ENCODE results near the gene FOSL1. TPM values are rescaled to one million over a fixed set of nuclear protein-coding genes. Genes with fewer than 3 reads are reported as not detected.

The FOSL1 gene
- total and polyA plus RNA-seq, 4 donors, result 0.17 to 0.20 TPM; not detected in 2

- no peaks in the 10 kb centered on the region for H3K27me3 ChIP-seq (ENCODE audit: control insufficient read depth in 4 of 4, insufficient read depth in 4 of 4, low read length in 3 of 4)
- no peaks in the 10 kb centered on the region for H3K9me3 ChIP-seq (ENCODE audit: control insufficient read depth in 4 of 4, low read length in 3 of 4)
- peaks cover 0 to 2% (median 0%) of the 10 kb centered on the region in 4 donors for H3K4me1 ChIP-seq (ENCODE audit: control insufficient read depth in 4 of 4, insufficient read depth in 4 of 4, low read length in 3 of 4)
- no peak overlapping the region for H3K9ac ChIP-seq (ENCODE audit: low read depth in 1 of 2, low read length in 2 of 2)
- 83% methylated on average over 7 of the region's 7 CpGs for WGBS
- no peak for TF ChIP-seq HNF4G (IDR thresholded peaks at IDR 0.05)
- H3K4me3 ChIP-seq (ENCODE audit: low read depth in 1 of 3, low read length in 3 of 3), result no peak overlapping the region
- DNase-seq (ENCODE audit: low spot score), result no peak
- H3K36me3 ChIP-seq (ENCODE audit: control insufficient read depth in 4 of 4, insufficient read depth in 3 of 4, low read depth in 1 of 4, low read length in 3 of 4), result no peaks in the 10 kb centered on the region
- no peak overlapping the region for H3K27ac ChIP-seq (ENCODE audit: low read depth in 1 of 2, low read length in 2 of 2)
These were observed 42.3 kb upstream of the FOSL1 start for GRCh38 chr11:65942531-65942930.

GRCh38 chr11:65941720-65942310, 41.6 kb upstream of the FOSL1 start:
- 76% methylated on average over 9 of the region's 9 CpGs for WGBS
- DNase-seq (ENCODE audit: low spot score), result no peak
- Histone ChIP-seq H3K4me1 (ENCODE audit: control insufficient read depth in 4 of 4, insufficient read depth in 4 of 4, low read length in 3 of 4) (peaks cover 0 to 2% (median 0%) of the 10 kb centered on the region in 4 donors), H3K9me3 (ENCODE audit: control insufficient read depth in 4 of 4, low read length in 3 of 4) (no peaks in the 10 kb centered on the region), H3K27me3 (ENCODE audit: control insufficient read depth in 4 of 4, insufficient read depth in 4 of 4, low read length in 3 of 4) (no peaks in the 10 kb centered on the region), H3K4me3 (ENCODE audit: low read depth in 1 of 3, low read length in 3 of 3) (no peak overlapping the region), H3K9ac (ENCODE audit: low read depth in 1 of 2, low read length in 2 of 2) (no peak overlapping the region), H3K36me3 (ENCODE audit: control insufficient read depth in 4 of 4, insufficient read depth in 3 of 4, low read depth in 1 of 4, low read length in 3 of 4) (no peaks in the 10 kb centered on the region), H3K27ac (ENCODE audit: low read depth in 1 of 2, low read length in 2 of 2) (no peak overlapping the region)
- no peak for TF ChIP-seq HNF4A (conservative IDR thresholded peaks at IDR 0.05)
- no peak for TF ChIP-seq RXRA (IDR thresholded peaks at IDR 0.05)
- TF ChIP-seq EGR1 (IDR thresholded peaks at IDR 0.05; ENCODE audit: low read depth in 2 of 2), result no peak
- TF ChIP-seq HNF4G (IDR thresholded peaks at IDR 0.05), result no peak
- no peak for TF ChIP-seq GABPA (IDR thresholded peaks at IDR 0.05 in 1 of 2, conservative IDR thresholded peaks at IDR 0.05 in 1 of 2)
- no peak for TF ChIP-seq FOXA1 (IDR thresholded peaks at IDR 0.05)
- TF ChIP-seq RAD21 (IDR thresholded peaks at IDR 0.05), result no peak
- TF ChIP-seq JUND (IDR thresholded peaks at IDR 0.05), result no peak
- no peak for TF ChIP-seq NR2F2 (IDR thresholded peaks at IDR 0.05)

GRCh38 chr11:65937766-65938165, 37.6 kb upstream of the FOSL1 start:
- no peak for DNase-seq (ENCODE audit: low spot score)
- TF ChIP-seq YY1 (IDR thresholded peaks at IDR 0.05) (no peak), MAX (IDR thresholded peaks at IDR 0.05) (no peak)
- H3K36me3 ChIP-seq (ENCODE audit: control insufficient read depth in 4 of 4, insufficient read depth in 3 of 4, low read depth in 1 of 4, low read length in 3 of 4), result no peaks in the 10 kb centered on the region
- WGBS, result 53% methylated on average over 4 of the region's 4 CpGs
- H3K9ac ChIP-seq (ENCODE audit: low read depth in 1 of 2, low read length in 2 of 2), result no peak overlapping the region
- H3K4me1 ChIP-seq (ENCODE audit: control insufficient read depth in 4 of 4, insufficient read depth in 4 of 4, low read length in 3 of 4), result peaks cover 0 to 2% (median 0%) of the 10 kb centered on the region in 4 donors
- H3K27ac ChIP-seq (ENCODE audit: low read depth in 1 of 2, low read length in 2 of 2), result no peak overlapping the region
- no peaks in the 10 kb centered on the region for H3K9me3 ChIP-seq (ENCODE audit: control insufficient read depth in 4 of 4, low read length in 3 of 4)
- no peak overlapping the region for H3K4me3 ChIP-seq (ENCODE audit: low read depth in 1 of 3, low read length in 3 of 3)
- no peaks in the 10 kb centered on the region for H3K27me3 ChIP-seq (ENCODE audit: control insufficient read depth in 4 of 4, insufficient read depth in 4 of 4, low read length in 3 of 4)

GRCh38 chr11:65934014-65934413, 33.8 kb upstream of the FOSL1 start:
- 84% methylated on average over 4 of the region's 4 CpGs for WGBS

More at GRCh38 chr11:65934014-65934413, 33.8 kb upstream of the FOSL1 start:
- H3K9ac ChIP-seq (ENCODE audit: low read depth in 1 of 2, low read length in 2 of 2), result no peak overlapping the region
- H3K27ac ChIP-seq (ENCODE audit: low read depth in 1 of 2, low read length in 2 of 2), result no peak overlapping the region
- H3K4me1 ChIP-seq (ENCODE audit: control insufficient read depth in 4 of 4, insufficient read depth in 4 of 4, low read length in 3 of 4), result no peaks in the 10 kb centered on the region
- no peaks in the 10 kb centered on the region for H3K9me3 ChIP-seq (ENCODE audit: control insufficient read depth in 4 of 4, low read length in 3 of 4)
- no peaks in the 10 kb centered on the region for H3K27me3 ChIP-seq (ENCODE audit: control insufficient read depth in 4 of 4, insufficient read depth in 4 of 4, low read length in 3 of 4)
- no peaks in the 10 kb centered on the region for H3K36me3 ChIP-seq (ENCODE audit: control insufficient read depth in 4 of 4, insufficient read depth in 3 of 4, low read depth in 1 of 4, low read length in 3 of 4)
- TF ChIP-seq FOXA1 (IDR thresholded peaks at IDR 0.05) (no peak), JUND (IDR thresholded peaks at IDR 0.05) (no peak), YY1 (IDR thresholded peaks at IDR 0.05) (no peak)
- DNase-seq (ENCODE audit: low spot score), result no peak
- H3K4me3 ChIP-seq (ENCODE audit: low read depth in 1 of 3, low read length in 3 of 3), result no peak overlapping the region

All from liver (tissue), 9 donors.